Measurements from ENCODE around the gene ANKLE1. TPM values are rescaled to one million over a fixed set of nuclear protein-coding genes. Genes with fewer than 3 reads are reported as not detected.

Gene ANKLE1
- polyA plus RNA-seq, 1 donor (not counting 4 experiments of a cell fraction or from before 2014, with no cell fraction given), result 0.30 TPM

GRCh38 chr19:17327654-17328516 lies 46.2 kb downstream of the ANKLE1 start:
- H3K79me2 ChIP-seq (ENCODE audit: control insufficient read depth, insufficient read depth, low read length), result no peaks in the 10 kb centered on the region
- H3K27ac ChIP-seq (ENCODE audit: control insufficient read depth, insufficient read depth, low read length), result no peak overlapping the region
- peaks cover 25% of the 10 kb centered on the region for H3K27me3 ChIP-seq (ENCODE audit: control insufficient read depth, extremely low read depth, insufficient read depth, low read length)
- peak overlapping the region; percentile 91 for H2AFZ ChIP-seq (ENCODE audit: control insufficient read depth, low read length)
- H3K4me1 ChIP-seq (ENCODE audit: control insufficient read depth, extremely low read depth, insufficient read depth, low read length), result peaks cover 13% of the 10 kb centered on the region
- dilution Hi-C loops (cut with MboI; ENCODE audit: extremely low pct_ligation_motif_present, low sequenced_read_pairs), result no loop called here
- peak overlapping the region; percentile 22 to 59 (median 58) for H3K4me3 ChIP-seq (ENCODE audit: control insufficient read depth in 2 of 3, extremely low read depth in 1 of 3, insufficient read depth in 2 of 3, low read depth in 1 of 3, low read length in 3 of 3)
- no peaks in the 10 kb centered on the region for H4K20me1 ChIP-seq (ENCODE audit: control insufficient read depth, extremely low read depth, insufficient read depth, low read length)
- no peaks in the 10 kb centered on the region for H3K9me1 ChIP-seq (ENCODE audit: control insufficient read depth, extremely low read depth, insufficient read depth, low read length)
- DNase-seq (ENCODE audit: low read depth, low spot score), result no peak
- H3K36me3 ChIP-seq (ENCODE audit: control insufficient read depth in 2 of 2, extremely low read depth in 1 of 2, insufficient read depth in 2 of 2, low read length in 2 of 2), result peaks cover 0 to under 1% of the 10 kb centered on the region in 2 experiments
- TF ChIP-seq EZH2 (IDR thresholded peaks at IDR 0.05; ENCODE audit: low read length) (no peak), CTCF (optimal IDR thresholded peaks at IDR 0.05 in 1 of 3, IDR thresholded peaks at IDR 0.05 in 1 of 3, conservative IDR thresholded peaks at IDR 0.05 in 1 of 3; ENCODE audit: extremely low read depth in 1 of 3, insufficient read depth in 2 of 3, low read length in 3 of 3) (peak; percentile 75 to 96 (median 81))
- H3K9me3 ChIP-seq (ENCODE audit: control insufficient read depth, low read depth, low read length), result no peaks in the 10 kb centered on the region
- peak overlapping the region; percentile 52 for H3K9ac ChIP-seq (ENCODE audit: control insufficient read depth, extremely low read depth, insufficient read depth, low read length)
- peak overlapping the region; percentile 74 for H3K4me2 ChIP-seq (ENCODE audit: control insufficient read depth, extremely low read depth, insufficient read depth, low read depth, low read length)
- FAIRE-seq, result peak; percentile 93

GRCh38 chr19:17328517-17329365 lies 47.0 kb downstream of the ANKLE1 start:
- TF ChIP-seq EZH2 (IDR thresholded peaks at IDR 0.05; ENCODE audit: low read length), result no peak
- peak in 1 of 3 experiments; percentile 4 for TF ChIP-seq CTCF (optimal IDR thresholded peaks at IDR 0.05 in 1 of 3, IDR thresholded peaks at IDR 0.05 in 1 of 3, conservative IDR thresholded peaks at IDR 0.05 in 1 of 3; ENCODE audit: extremely low read depth in 1 of 3, insufficient read depth in 2 of 3, low read length in 3 of 3)
- peaks cover 25% of the 10 kb centered on the region for H3K27me3 ChIP-seq (ENCODE audit: control insufficient read depth, extremely low read depth, insufficient read depth, low read length)
- dilution Hi-C loops (cut with MboI; ENCODE audit: extremely low pct_ligation_motif_present, low sequenced_read_pairs), result no loop called here
- no peaks in the 10 kb centered on the region for H3K9me3 ChIP-seq (ENCODE audit: control insufficient read depth, low read depth, low read length)
- H3K4me3 ChIP-seq (ENCODE audit: control insufficient read depth in 2 of 3, extremely low read depth in 1 of 3, insufficient read depth in 2 of 3, low read depth in 1 of 3, low read length in 3 of 3), result peak overlapping the region; percentile 22 to 59 (median 58)
- peak overlapping the region; percentile 74 for H3K4me2 ChIP-seq (ENCODE audit: control insufficient read depth, extremely low read depth, insufficient read depth, low read depth, low read length)
- no peaks in the 10 kb centered on the region for H3K9me1 ChIP-seq (ENCODE audit: control insufficient read depth, extremely low read depth, insufficient read depth, low read length)
- H3K79me2 ChIP-seq (ENCODE audit: control insufficient read depth, insufficient read depth, low read length), result no peaks in the 10 kb centered on the region
- peaks cover 15% of the 10 kb centered on the region for H3K4me1 ChIP-seq (ENCODE audit: control insufficient read depth, extremely low read depth, insufficient read depth, low read length)
- H3K36me3 ChIP-seq (ENCODE audit: control insufficient read depth in 2 of 2, extremely low read depth in 1 of 2, insufficient read depth in 2 of 2, low read length in 2 of 2), result no peaks in the 10 kb centered on the region
- DNase-seq (ENCODE audit: low read depth, low spot score), result no peak
- no peak for FAIRE-seq
- H3K27ac ChIP-seq (ENCODE audit: control insufficient read depth, insufficient read depth, low read length), result no peak overlapping the region
- H3K9ac ChIP-seq (ENCODE audit: control insufficient read depth, extremely low read depth, insufficient read depth, low read length), result peak overlapping the region; percentile 52
- H4K20me1 ChIP-seq (ENCODE audit: control insufficient read depth, extremely low read depth, insufficient read depth, low read length), result no peaks in the 10 kb centered on the region
- peak overlapping the region; percentile 36 for H2AFZ ChIP-seq (ENCODE audit: control insufficient read depth, low read length)
